H9 (cell line): ENCODE measurements around the gene JAKMIP1. TPM values are rescaled to one million over a fixed set of nuclear protein-coding genes. Genes with fewer than 3 reads are reported as not detected.

ENCODE experiments used
- DNase-seq: peaks from one replicate; pipeline ENCODE4 v3.0.0-alpha.2; 2017
- H2AFZ ChIP-seq: one replicate; pipeline ENCODE4 v1.6.1; 2013; ENCODE audit warnings: mild to moderate bottlenecking, low read length, control low read depth, moderate library complexity
- H2AK5ac ChIP-seq: 2 replicates; pipeline ENCODE4 v1.6.1; 2013; ENCODE audit warnings: low read length, control low read depth, mixed read lengths; ENCODE audit not compliant: insufficient read length
- H2BK120ac ChIP-seq: one replicate; pipeline ENCODE4 v1.6.1; 2013; ENCODE audit warnings: low read depth, mild to moderate bottlenecking, low read length, control low read depth, inconsistent platforms; ENCODE audit not compliant: poor library complexity, severe bottlenecking
- H2BK12ac ChIP-seq: 2 replicates; pipeline ENCODE4 v1.6.1; 2013; ENCODE audit warnings: low read length, control low read depth, mixed read lengths, low read depth; ENCODE audit not compliant: insufficient read length
- H2BK15ac ChIP-seq: 2 replicates; pipeline ENCODE4 v1.6.1; 2013; ENCODE audit warnings: low read depth, low read length, control low read depth
- H2BK20ac ChIP-seq: one replicate; pipeline ENCODE4 v1.6.1; 2013; ENCODE audit warnings: low read depth, mild to moderate bottlenecking, low read length, control low read depth, inconsistent platforms; ENCODE audit not compliant: poor library complexity, severe bottlenecking
- H2BK5ac ChIP-seq: 2 replicates; pipeline ENCODE4 v1.6.1; 2013; ENCODE audit warnings: low read length, control low read depth, mixed read lengths; ENCODE audit not compliant: insufficient read length
- H3K14ac ChIP-seq: 2 replicates; pipeline ENCODE4 v1.6.1; 2013; ENCODE audit warnings: low read length, control low read depth; ENCODE audit not compliant: insufficient read depth
- H3K18ac ChIP-seq: 2 replicates; pipeline ENCODE4 v1.6.1; 2013; ENCODE audit warnings: low read depth, mild to moderate bottlenecking, mixed read lengths, low read length, control low read depth; ENCODE audit not compliant: insufficient read length
- H3K23ac ChIP-seq: 2 replicates; pipeline ENCODE4 v1.6.1; 2013; ENCODE audit warnings: low read length, control low read depth, mixed read lengths, low read depth; ENCODE audit not compliant: insufficient read length
- H3K23me2 ChIP-seq: 2 replicates; pipeline ENCODE4 v1.6.1; 2013; ENCODE audit warnings: low read depth, mild to moderate bottlenecking, mixed read lengths, low read length, control low read depth; ENCODE audit not compliant: insufficient read length, poor library complexity, severe bottlenecking
- H3K27ac ChIP-seq: 2 replicates; pipeline ENCODE4 v1.5.1; 2013; ENCODE audit warnings: low read length, control low read depth, mixed read lengths, low read depth; ENCODE audit not compliant: insufficient read length
- H3K27me3 ChIP-seq: 2 replicates; pipeline ENCODE4 v1.6.1; 2013; ENCODE audit warnings: low read length, control low read depth, inconsistent platforms; ENCODE audit not compliant: insufficient read depth
- H3K4ac ChIP-seq: 2 replicates; pipeline ENCODE4 v1.6.1; 2013; ENCODE audit warnings: low read depth, mild to moderate bottlenecking, control low read depth, inconsistent platforms, low read length, moderate library complexity
- H3K4me1 ChIP-seq: 2 replicates; pipeline ENCODE4 v1.6.1; 2013; ENCODE audit warnings: low read length, control low read depth, inconsistent platforms; ENCODE audit not compliant: insufficient read depth
- H3K4me2 ChIP-seq: 2 replicates; pipeline ENCODE4 v1.6.1; 2013; ENCODE audit warnings: low read length, control low read depth, mixed read lengths; ENCODE audit not compliant: insufficient read length, insufficient read depth
- H3K56ac ChIP-seq: 2 replicates; pipeline ENCODE4 v1.6.1; 2013; ENCODE audit warnings: low read depth, mild to moderate bottlenecking, mixed read lengths, low read length, control low read depth; ENCODE audit not compliant: insufficient read length
- H3K79me1 ChIP-seq: 2 replicates; pipeline ENCODE4 v1.6.1; 2013; ENCODE audit warnings: low read depth, mild to moderate bottlenecking, moderate library complexity, low read length, control low read depth, inconsistent platforms; ENCODE audit not compliant: insufficient read depth, poor library complexity, severe bottlenecking
- H3K79me2 ChIP-seq: 2 replicates; pipeline ENCODE4 v1.6.1; 2013; ENCODE audit warnings: low read length, control low read depth, inconsistent platforms; ENCODE audit not compliant: insufficient read depth
- H3K9ac ChIP-seq: 2 replicates; pipeline ENCODE4 v1.6.1; 2013; ENCODE audit warnings: low read length, control low read depth, mixed read lengths; ENCODE audit not compliant: insufficient read length; ENCODE audit errors: extremely low read depth
- H3K9me3 ChIP-seq: one replicate; pipeline ENCODE4 v1.6.1; 2013; ENCODE audit warnings: low read depth, low read length, inconsistent platforms; ENCODE audit not compliant: control insufficient read depth
- H3T11ph ChIP-seq: one replicate; pipeline ENCODE4 v1.6.1; 2013; ENCODE audit warnings: mild to moderate bottlenecking, low read length, control low read depth, inconsistent platforms
- H4K20me1 ChIP-seq: one replicate; pipeline ENCODE4 v1.6.1; 2013; ENCODE audit not compliant: control insufficient read depth, insufficient read length, insufficient read depth
- H4K5ac ChIP-seq: 2 replicates; pipeline ENCODE4 v1.6.1; 2013; ENCODE audit warnings: low read depth, mild to moderate bottlenecking, mixed read lengths, low read length, control low read depth; ENCODE audit not compliant: insufficient read length
- H4K8ac ChIP-seq: replicated peaks from 2 replicates; pipeline ENCODE4 v1.6.1; 2013; ENCODE audit warnings: low read length, control low read depth, mixed read lengths, low read depth; ENCODE audit not compliant: insufficient read length
- H4K91ac ChIP-seq: 2 replicates; pipeline ENCODE4 v1.6.1; 2013; ENCODE audit warnings: low read depth, mild to moderate bottlenecking, moderate library complexity, mixed read lengths, low read length, control low read depth; ENCODE audit not compliant: insufficient read length
- H3K27ac Mint-ChIP-seq, 3 experiments: 2 replicates in 2 of 3; 3 replicates in 1 of 3; pipeline ENCODE4 v1.8.0; 2020 to 2021; ENCODE audit warnings: mixed read lengths in 3 of 3, mild to moderate bottlenecking in 1 of 3, moderate library complexity in 1 of 3
- H3K27me3 Mint-ChIP-seq: 2 replicates; pipeline ENCODE4 v1.8.0; 2021; ENCODE audit warnings: low read depth, mild to moderate bottlenecking, moderate library complexity, mixed read lengths
- H3K36me3 Mint-ChIP-seq, 3 experiments: 2 replicates in 2 of 3; 3 replicates in 1 of 3; pipeline ENCODE4 v1.8.0; 2020 to 2021; ENCODE audit warnings: low read depth in 3 of 3, mixed read lengths in 3 of 3; ENCODE audit not compliant: insufficient read depth in 1 of 3
- H3K4me1 Mint-ChIP-seq, 2 experiments: 2 replicates each; pipeline ENCODE4 v1.8.0; 2020; ENCODE audit warnings: mixed read lengths in 2 of 2
- H3K4me3 Mint-ChIP-seq, 2 experiments: 2 replicates in 1 of 2; 3 replicates in 1 of 2; pipeline ENCODE4 v1.8.0; 2020 to 2021; ENCODE audit warnings: mild to moderate bottlenecking in 2 of 2, mixed read lengths in 2 of 2, moderate library complexity in 1 of 2
- H3K9me3 Mint-ChIP-seq, 2 experiments: 2 replicates in 1 of 2; 3 replicates in 1 of 2; pipeline ENCODE4 v1.8.0; 2020; ENCODE audit warnings: mild to moderate bottlenecking in 2 of 2, mixed read lengths in 2 of 2, moderate library complexity in 1 of 2
- CTCF ChIP-seq: fragments of 200-600 bp; sonication (generic); conservative IDR thresholded peaks from 3 replicates; pipeline ENCODE4 v1.8.0; 2021; ENCODE audit warnings: antibody characterized with exemption, mild to moderate bottlenecking
- WGBS: extraction: QIAGEN DNeasy Blood & Tissue Kit; methylation state at CpG from one replicate; pipeline ENCODE4 v1.1.7; 2013; ENCODE audit warnings: missing lambda C conversion rate, low lambda C conversion rate, mixed read lengths; ENCODE audit not compliant: insufficient read length; ENCODE audit errors: extremely low coverage; 5-methylcytosine and 5-hydroxymethylcytosine counted together
- total RNA-seq: library from RNA; stranded (reverse); gene quantifications from 2 replicates; pipeline ENCODE4 v1.2.1, GENCODE V29; 2021

Gene JAKMIP1
- total RNA-seq, 1 experiment from 2014 or later: 1.5 TPM

DNA sequence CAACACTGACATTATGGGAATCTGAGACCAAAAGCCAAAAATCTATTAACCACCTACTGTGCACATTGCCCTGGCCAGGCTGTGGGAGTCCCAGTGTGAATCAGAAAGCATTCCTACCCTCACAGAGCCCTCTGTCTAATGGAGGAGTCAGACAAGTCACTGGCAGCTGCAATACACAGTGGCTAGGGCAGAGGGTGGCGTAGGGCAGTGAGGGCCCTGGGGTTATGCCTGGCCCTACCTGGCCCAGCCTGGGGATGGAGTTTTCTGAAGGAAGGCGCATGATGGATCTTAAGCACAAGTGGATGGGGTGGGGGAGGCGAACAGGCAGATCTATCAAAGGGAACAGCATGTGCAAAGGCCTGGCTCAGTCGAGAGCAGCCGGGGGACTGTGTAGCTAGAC lies 10.8 kb downstream of the JAKMIP1 start:
- H3K23me2 ChIP-seq: no peaks in the 10 kb centered on the region
- Mint-ChIP-seq H3K4me3 (no peak overlapping the region; a peak in 1 of 5 replicates), H3K36me3 (peaks cover 0 to 3% (median 0%) of the 10 kb centered on the region in 3 experiments; a peak in 4 of 7 replicates), H3K9me3 (peaks cover 0 to 4% of the 10 kb centered on the region in 2 experiments; a peak in 2 of 5 replicates), H3K27ac (no peak overlapping the region; a peak in 1 of 7 replicates), H3K27me3 (peaks cover 9% of the 10 kb centered on the region), H3K4me1 (peaks cover 8 to 20% of the 10 kb centered on the region in 2 experiments)
- TF ChIP-seq CTCF: no peak
- no peak overlapping the region for H2BK20ac ChIP-seq
- H2BK15ac ChIP-seq: no peak overlapping the region
- no peaks in the 10 kb centered on the region; the same call in 1 of the 2 replicates for H3K4me1 ChIP-seq
- H3T11ph ChIP-seq: no peak overlapping the region
- no peak overlapping the region for H3K18ac ChIP-seq
- H3K9me3 ChIP-seq: no peaks in the 10 kb centered on the region
- H3K9ac ChIP-seq: no peak overlapping the region
- DNase-seq: no peak
- no CpG with 5 or more reads among the region's 5 CpGs for WGBS
- no peaks in the 10 kb centered on the region for H3K79me1 ChIP-seq
- H2AFZ ChIP-seq: no peak overlapping the region
- no peak overlapping the region for H2BK12ac ChIP-seq
- H4K5ac ChIP-seq: no peak overlapping the region
- H3K23ac ChIP-seq: no peak overlapping the region
- H4K20me1 ChIP-seq: peaks cover 2% of the 10 kb centered on the region
- no peak overlapping the region for H4K8ac ChIP-seq
- no peaks in the 10 kb centered on the region for H3K27me3 ChIP-seq
- no peaks in the 10 kb centered on the region for H3K79me2 ChIP-seq
- no peak overlapping the region for H3K4me2 ChIP-seq
- no peak overlapping the region for H2BK5ac ChIP-seq
- no peak overlapping the region for H3K56ac ChIP-seq
- no peak overlapping the region for H3K4ac ChIP-seq
- H4K91ac ChIP-seq: no peak overlapping the region
- no peak overlapping the region; the same call in 1 of the 2 replicates for H3K14ac ChIP-seq
- no peak overlapping the region for H2AK5ac ChIP-seq
- H2BK120ac ChIP-seq: no peak overlapping the region
- no peak overlapping the region for H3K27ac ChIP-seq
